Erythroblast (primary cell): ENCODE results near the gene COL25A1.

Experiments
- GATA1 ChIP-seq: IDR thresholded peaks from 2 replicates; pipeline ENCODE4 v1.6.1; 2011; ENCODE audit warnings: low read depth, mild to moderate bottlenecking, control low read depth, low read length, moderate library complexity
- POLR2A ChIP-seq: IDR thresholded peaks from 2 replicates; pipeline ENCODE4 v1.6.1; 2011; ENCODE audit warnings: mild to moderate bottlenecking, low read length

DNA sequence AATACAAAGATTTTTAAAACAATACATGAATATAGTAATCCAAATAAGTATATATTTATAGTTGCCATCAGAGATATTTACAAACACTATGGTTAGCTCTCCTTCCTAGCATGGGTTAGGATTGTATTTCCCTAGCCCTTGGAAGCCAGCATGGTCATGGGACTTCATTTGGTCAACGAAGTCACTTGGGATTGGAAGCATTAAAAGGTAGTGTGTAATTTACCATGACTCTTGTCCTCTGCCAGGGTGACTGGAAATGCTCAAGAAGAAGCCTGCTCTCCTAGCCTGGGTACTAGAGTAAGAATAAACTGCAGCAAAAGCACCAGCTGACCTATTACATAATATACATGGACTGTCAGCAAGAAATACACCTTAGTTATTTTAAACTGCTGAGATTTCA, 102.9 kb downstream of the COL25A1 start:
- TF ChIP-seq POLR2A = no peak
- no peak for TF ChIP-seq GATA1
